Esophagus muscularis mucosa (tissue), 4 donors: ENCODE measurements around the gene ZNF511. TPM values are rescaled to one million over a fixed set of nuclear protein-coding genes. Genes with fewer than 3 reads are reported as not detected.

Source experiments
- DNase-seq: peaks from one replicate; pipeline ENCODE4 v3.0.0-alpha.2; 2017; ENCODE audit errors: extremely low spot score
- H3K27ac ChIP-seq, 4 donors: fragments of 200-600 bp; sonication (generic); replicated peaks in 1 of 4; 1 replicate in 3 of 4; 2 replicates in 1 of 4; pipeline ENCODE4 v1.5.1; 2016 to 2019; ENCODE audit warnings: mild to moderate bottlenecking in 1 of 4
- H3K27me3 ChIP-seq, 4 donors: fragments of 200-600 bp; sonication (generic); one replicate each; pipeline versions ENCODE4 v1.5.1 to v1.6.0; 2016 to 2019
- H3K36me3 ChIP-seq, 4 donors: fragments of 200-600 bp; sonication (generic); one replicate each; pipeline ENCODE4 v1.5.1; 2016 to 2019
- H3K4me1 ChIP-seq, 4 donors: fragments of 200-600 bp; sonication (generic); one replicate each; pipeline ENCODE4 v1.5.1; 2016 to 2019
- H3K4me3 ChIP-seq, 4 donors: fragments of 200-600 bp; sonication (generic); 1 replicate in 2 of 4; 2 replicates in 2 of 4; pipeline ENCODE4 v1.5.1; 2016 to 2019; ENCODE audit warnings: mild to moderate bottlenecking in 4 of 4, moderate library complexity in 1 of 4
- H3K9me3 ChIP-seq, 4 donors: fragments of 200-600 bp; sonication (generic); 1 replicate in 3 of 4; 2 replicates in 1 of 4; pipeline ENCODE4 v1.5.1; 2016 to 2019
- EP300 ChIP-seq: sonication (generic); formaldehyde crosslinking; IDR thresholded peaks from one replicate; pipeline ENCODE4 v1.6.1; 2017; ENCODE audit warnings: antibody characterized with exemption
- POLR2A ChIP-seq: fragments of 450-650 bp; IDR thresholded peaks from one replicate; pipeline ENCODE4 v1.6.1; 2017; ENCODE audit warnings: antibody characterized with exemption, moderate library complexity, mild to moderate bottlenecking, low read depth
- POLR2AphosphoS5 ChIP-seq, 2 donors: sonication (generic); formaldehyde crosslinking; IDR thresholded peaks; one replicate each; pipeline ENCODE4 v1.6.1; 2017; ENCODE audit warnings: antibody characterized with exemption in 2 of 2
- WGBS: methylation state at CpG from one replicate; pipeline ENCODE4 v1.1.5; 2018; 5-methylcytosine and 5-hydroxymethylcytosine counted together
- intact Hi-C: fragments of 100-400 bp; cut with DNase I; formaldehyde crosslinking; loops from one replicate; pipeline ENCODE4 v1.15.1; 2023
- total RNA-seq, 4 donors: library from RNA; depleted of rRNA; stranded (reverse); fragments of >200 nt; gene quantifications; one replicate each; pipeline versions ENCODE4 v1.1.0 to v1.2.1, GENCODE V29; 2016
- TF ChIP-seq, protein P1 (sequence below), 3 experiments: fragments of 200-600 bp in 2 of 3; fragments of 450-650 bp in 1 of 3; sonication (generic) in 2 of 3; IDR thresholded peaks; one replicate each; pipeline ENCODE4 v1.5.1; 2017 to 2019; ENCODE audit warnings: antibody characterized with exemption in 3 of 3, mild to moderate bottlenecking in 2 of 3, moderate library complexity in 1 of 3

ZNF511 gene
- total RNA-seq, 4 donors from 2014 or later, result 22.9 to 34.8 (median 33.0) TPM

DNA sequence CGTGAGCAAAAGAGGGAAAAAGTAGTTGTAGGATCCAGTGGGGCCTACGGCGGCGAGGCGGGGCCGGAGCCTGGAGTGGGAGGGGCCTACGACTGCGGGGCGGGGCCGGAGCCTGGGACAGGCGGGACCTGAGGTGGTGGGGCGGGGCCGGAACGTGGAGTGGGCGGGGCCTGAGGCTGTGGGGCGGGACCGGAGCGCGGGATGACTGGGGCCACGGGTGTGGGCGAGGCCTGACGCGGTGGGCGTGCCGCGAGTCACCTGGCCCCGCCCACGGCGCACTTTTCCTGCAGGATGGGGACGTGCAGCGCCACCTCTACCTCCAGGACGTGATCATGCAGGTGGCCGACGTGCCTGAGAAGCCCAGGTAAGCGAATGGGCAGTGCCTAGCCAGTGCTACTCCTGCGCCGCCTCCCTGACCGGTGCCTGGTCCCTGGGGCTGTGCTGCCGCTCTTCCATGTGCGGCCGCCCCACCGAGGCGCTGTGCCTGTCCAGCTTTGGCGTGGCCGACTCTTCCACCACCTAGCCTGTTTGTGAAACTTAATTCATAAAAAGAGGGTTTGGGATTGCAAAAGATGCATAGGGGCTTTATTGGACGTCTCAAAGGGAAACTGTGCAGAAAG, 496 bp downstream of the ZNF511 start:
- H3K27me3 ChIP-seq, result no peaks in the 10 kb centered on the region
- H3K27ac ChIP-seq, result peak overlapping the region; percentile 94 to 98 (median 96)
- TF ChIP-seq POLR2A (no peak), EP300 (no peak), POLR2AphosphoS5 (IDR thresholded peaks at IDR 0.05) (no peak)
- TF ChIP-seq, protein P1, sequence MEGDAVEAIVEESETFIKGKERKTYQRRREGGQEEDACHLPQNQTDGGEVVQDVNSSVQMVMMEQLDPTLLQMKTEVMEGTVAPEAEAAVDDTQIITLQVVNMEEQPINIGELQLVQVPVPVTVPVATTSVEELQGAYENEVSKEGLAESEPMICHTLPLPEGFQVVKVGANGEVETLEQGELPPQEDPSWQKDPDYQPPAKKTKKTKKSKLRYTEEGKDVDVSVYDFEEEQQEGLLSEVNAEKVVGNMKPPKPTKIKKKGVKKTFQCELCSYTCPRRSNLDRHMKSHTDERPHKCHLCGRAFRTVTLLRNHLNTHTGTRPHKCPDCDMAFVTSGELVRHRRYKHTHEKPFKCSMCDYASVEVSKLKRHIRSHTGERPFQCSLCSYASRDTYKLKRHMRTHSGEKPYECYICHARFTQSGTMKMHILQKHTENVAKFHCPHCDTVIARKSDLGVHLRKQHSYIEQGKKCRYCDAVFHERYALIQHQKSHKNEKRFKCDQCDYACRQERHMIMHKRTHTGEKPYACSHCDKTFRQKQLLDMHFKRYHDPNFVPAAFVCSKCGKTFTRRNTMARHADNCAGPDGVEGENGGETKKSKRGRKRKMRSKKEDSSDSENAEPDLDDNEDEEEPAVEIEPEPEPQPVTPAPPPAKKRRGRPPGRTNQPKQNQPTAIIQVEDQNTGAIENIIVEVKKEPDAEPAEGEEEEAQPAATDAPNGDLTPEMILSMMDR (IDR thresholded peaks at IDR 0.05), result peak in 1 of 3 experiments; percentile 3
- H3K36me3 ChIP-seq, result peaks cover 10 to 50% (median 35%) of the 10 kb centered on the region in 4 donors
- peaks cover 15 to 54% (median 49%) of the 10 kb centered on the region in 4 donors for H3K4me1 ChIP-seq
- 19% methylated on average over 34 of the region's 46 CpGs for WGBS
- H3K4me3 ChIP-seq, result peak overlapping the region; percentile 90 to 100 (median 96)
- peak; percentile 98 for DNase-seq
- no peaks in the 10 kb centered on the region for H3K9me3 ChIP-seq
- intact Hi-C loops, result no loop called here

DNA sequence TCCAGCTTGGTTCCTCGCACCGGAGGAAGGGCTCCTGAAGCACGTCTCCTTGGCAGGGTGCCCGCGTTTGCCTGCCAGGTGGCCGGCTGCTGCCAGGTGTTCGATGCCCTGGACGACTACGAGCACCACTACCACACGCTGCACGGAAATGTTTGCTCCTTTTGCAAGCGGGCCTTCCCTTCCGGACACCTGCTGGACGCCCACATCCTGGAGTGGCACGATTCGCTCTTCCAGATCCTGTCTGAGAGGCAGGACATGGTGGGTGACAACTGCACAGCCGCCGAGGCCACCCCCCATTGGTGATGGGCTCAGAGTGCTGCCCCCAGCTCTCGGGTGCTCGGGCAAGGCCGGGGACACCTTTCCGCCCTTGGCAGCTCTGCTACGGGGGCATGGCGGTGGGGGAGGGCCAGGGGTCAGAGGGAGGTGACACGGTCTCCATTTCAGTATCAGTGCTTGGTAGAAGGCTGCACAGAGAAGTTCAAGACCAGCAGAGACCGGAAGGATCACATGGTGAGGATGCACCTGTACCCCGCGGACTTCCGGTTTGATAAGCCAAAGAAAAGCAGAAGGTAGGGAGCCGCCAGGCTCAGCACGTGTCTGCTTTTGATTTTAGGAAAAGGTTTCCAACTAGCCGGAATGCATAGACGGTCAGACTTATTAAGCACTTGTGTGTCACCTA, 1.1 kb downstream of the ZNF511 start:
- no peaks in the 10 kb centered on the region for H3K27me3 ChIP-seq
- H3K27ac ChIP-seq, result peak overlapping the region; percentile 94 to 98 (median 96)
- intact Hi-C loops, result loop anchor here (5.0 kb wide), 1 partner anchor 67 kb away; the partner anchor contains the start of gene PAOX
- DNase-seq, result no peak
- H3K4me3 ChIP-seq, result peak overlapping the region in 2 of 4 donors; percentile 99 to 100
- WGBS, result 90% methylated on average over 26 of the region's 33 CpGs
- no peaks in the 10 kb centered on the region for H3K9me3 ChIP-seq
- TF ChIP-seq EP300 (no peak), POLR2A (no peak), POLR2AphosphoS5 (IDR thresholded peaks at IDR 0.05) (no peak)
- TF ChIP-seq, protein P1 (IDR thresholded peaks at IDR 0.05), result no peak
- H3K4me1 ChIP-seq, result peaks cover 15 to 48% (median 45%) of the 10 kb centered on the region in 4 donors
- peaks cover 10 to 46% (median 35%) of the 10 kb centered on the region in 4 donors for H3K36me3 ChIP-seq

DNA sequence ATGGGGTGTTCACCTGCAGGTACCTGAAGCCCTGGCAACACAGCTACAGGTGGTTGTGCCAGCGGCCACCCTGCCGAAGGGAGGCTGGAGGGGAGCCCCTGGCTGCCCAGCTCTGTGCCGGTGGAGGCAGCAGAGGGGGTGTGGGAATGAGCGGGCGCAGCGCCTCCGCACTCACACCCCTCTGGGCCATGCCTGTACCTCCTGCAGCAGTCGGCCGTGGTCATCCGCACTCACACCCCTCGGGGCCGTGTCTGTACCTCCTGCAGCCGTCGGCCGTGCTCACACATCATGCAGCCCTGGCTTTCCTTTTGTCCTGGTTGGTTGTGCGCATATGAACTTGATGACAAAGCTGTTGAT, 1.7 kb downstream of the ZNF511 start:
- H3K9me3 ChIP-seq, result no peaks in the 10 kb centered on the region
- intact Hi-C loops, result loop anchor here (5.0 kb wide), 1 partner anchor 67 kb away; the partner anchor contains the start of gene PAOX
- H3K36me3 ChIP-seq, result peaks cover 10 to 45% (median 35%) of the 10 kb centered on the region in 4 donors
- 83% methylated on average over 13 of the region's 16 CpGs for WGBS
- no peaks in the 10 kb centered on the region for H3K27me3 ChIP-seq
- no peak overlapping the region for H3K4me3 ChIP-seq
- DNase-seq, result no peak
- no peak for TF ChIP-seq POLR2AphosphoS5 (IDR thresholded peaks at IDR 0.05)
- no peak for TF ChIP-seq POLR2A
- TF ChIP-seq EP300, result no peak
- TF ChIP-seq, protein P1 (IDR thresholded peaks at IDR 0.05), result no peak
- H3K27ac ChIP-seq, result no peak overlapping the region
- H3K4me1 ChIP-seq, result peaks cover 15 to 43% (median 41%) of the 10 kb centered on the region in 4 donors

DNA sequence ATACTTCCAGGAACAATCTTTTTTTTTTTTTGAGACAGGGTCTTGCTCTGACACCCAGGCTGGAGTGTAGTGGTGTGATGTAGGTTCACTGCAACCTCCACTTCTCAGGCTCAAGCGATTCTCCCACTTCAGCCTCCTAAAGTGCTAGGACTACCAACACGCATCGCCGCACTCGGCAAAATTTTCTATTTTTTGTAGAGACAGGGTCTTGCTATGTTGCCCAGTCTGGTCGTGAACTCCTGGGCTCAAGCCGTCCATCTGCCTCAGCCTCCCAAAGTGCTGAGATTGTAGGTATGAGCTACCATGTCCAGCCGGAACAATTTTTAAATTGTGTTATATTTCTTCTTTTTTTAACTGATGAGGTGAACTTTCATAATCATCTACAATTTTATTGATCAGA, 2.1 kb downstream of the ZNF511 start:
- Histone ChIP-seq H3K4me1 (peaks cover 15 to 39% (median 37%) of the 10 kb centered on the region in 4 donors), H3K9me3 (no peaks in the 10 kb centered on the region), H3K36me3 (peaks cover 10 to 41% (median 35%) of the 10 kb centered on the region in 4 donors), H3K27me3 (no peaks in the 10 kb centered on the region), H3K27ac (no peak overlapping the region), H3K4me3 (no peak overlapping the region)
- 96% methylated on average over 8 of the region's 8 CpGs for WGBS
- intact Hi-C loops, result loop anchor here (5.0 kb wide), 1 partner anchor 67 kb away; the partner anchor contains the start of gene PAOX
- no peak for DNase-seq
- TF ChIP-seq POLR2A, result no peak
- no peak for TF ChIP-seq POLR2AphosphoS5 (IDR thresholded peaks at IDR 0.05)
- TF ChIP-seq, protein P1 (IDR thresholded peaks at IDR 0.05), result no peak
- TF ChIP-seq EP300, result no peak
